ENCODE data around the gene PFKP.

- no peak for TF ChIP-seq POLR2A (IDR thresholded peaks at IDR 0.05; ENCODE audit: low read depth)
- no peak for TF ChIP-seq CTCF (IDR thresholded peaks at IDR 0.05)
Measured at GRCh38 chr10:3126741-3127346, 59.5 kb downstream of the PFKP start.

Measured in esophagus muscularis mucosa (tissue), 3 donors.